K562 (cell line): ENCODE measurements around the gene TMEM245. TPM values are rescaled to one million over a fixed set of nuclear protein-coding genes. Genes with fewer than 3 reads are reported as not detected.

Experiments
- ATF4 ChIP-seq: fragments of 450-650 bp; formaldehyde crosslinking; IDR thresholded peaks from 2 replicates; pipeline ENCODE4 v1.4.0; 2022; ENCODE audit warnings: mild to moderate bottlenecking, moderate library complexity
- CSDE1 ChIP-seq, 2 experiments: fragments of 450-650 bp; IDR thresholded peaks; 2 replicates each; pipeline ENCODE4 v1.6.1; 2016; ENCODE audit warnings: mild to moderate bottlenecking in 1 of 2
- CUX1 ChIP-seq: fragments of 200-800 bp; sonication (Bioruptor generic); IDR thresholded peaks from 2 replicates; pipeline ENCODE4 v1.6.1; 2016; ENCODE audit warnings: missing genetic modification characterization, missing compliant biosample characterization
- ETV6 ChIP-seq, 3 experiments: fragments of 150-350 bp in 1 of 3; sonication (generic) in 1 of 3; formaldehyde crosslinking in 1 of 3; IDR thresholded peaks; 2 replicates each; pipeline versions ENCODE4 v1.6.1 to v1.8.0; 2014 to 2022; ENCODE audit warnings: borderline replicate concordance in 2 of 3, low read depth in 2 of 3, antibody characterized with exemption in 1 of 3, low read length in 1 of 3, mild to moderate bottlenecking in 1 of 3, missing genetic modification reagents in 1 of 3
- FOXK2 ChIP-seq, 2 experiments: fragments of 450-650 bp; IDR thresholded peaks in 1 of 2; conservative IDR thresholded peaks in 1 of 2; 2 replicates each; pipeline ENCODE4 v1.6.1; 2016; ENCODE audit warnings: low read depth in 2 of 2, mild to moderate bottlenecking in 1 of 2
- GABPB2 ChIP-seq: fragments of 250-450 bp; sonication (Bioruptor Pico); conservative IDR thresholded peaks from 2 replicates; pipeline ENCODE4 v1.5.1; 2021; ENCODE audit warnings: mild to moderate bottlenecking
- HNRNPK ChIP-seq: fragments of 200-400 bp; formaldehyde crosslinking; IDR thresholded peaks from one replicate; pipeline ENCODE4 v1.6.1; 2018; ENCODE audit warnings: mild to moderate bottlenecking, low read depth, low read length; ENCODE audit not compliant: poor library complexity, severe bottlenecking
- KAT7 ChIP-seq: sonication (generic); formaldehyde crosslinking; IDR thresholded peaks from 2 replicates; pipeline ENCODE4 v1.8.0; 2022; ENCODE audit warnings: missing genetic modification reagents, mild to moderate bottlenecking, borderline replicate concordance
- MEF2D ChIP-seq: conservative IDR thresholded peaks from 2 replicates; pipeline ENCODE4 v1.6.1; 2016; ENCODE audit warnings: low read depth, missing genetic modification characterization, missing compliant biosample characterization
- REST ChIP-seq, 2 experiments: fragments of 450-650 bp; formaldehyde crosslinking in 1 of 2; IDR thresholded peaks; 2 replicates each; pipeline versions ENCODE4 v1.4.0 to v1.6.1; 2014 to 2020; ENCODE audit warnings: mild to moderate bottlenecking in 2 of 2, borderline replicate concordance in 1 of 2, low read depth in 1 of 2
- ZNF184 ChIP-seq: sonication (generic); formaldehyde crosslinking; IDR thresholded peaks from 2 replicates; pipeline ENCODE4 v1.5.0; 2020; ENCODE audit warnings: missing genetic modification reagents
- ZNF41 ChIP-seq: fragments of 250-450 bp; sonication (Bioruptor Pico); conservative IDR thresholded peaks from 2 replicates; pipeline ENCODE4 v1.4.0; 2020; ENCODE audit warnings: mild to moderate bottlenecking
- ZNF77 ChIP-seq: fragments of 250-450 bp; sonication (Bioruptor Pico); IDR thresholded peaks from 2 replicates; pipeline ENCODE4 v1.5.0; 2020
- ZSCAN29 ChIP-seq: fragments of 450-650 bp; IDR thresholded peaks from 2 replicates; pipeline ENCODE4 v1.6.1; 2017
- polyA plus RNA-seq, 8 experiments: library from polyadenylated mRNA; depleted of rRNA in 4 of 8; stranded (reverse) in 5 of 8; unstranded in 3 of 8; fragments of >200 nt; fragmentation: Nextera tagmentation in 2 of 8; fragmentation: Illumina TruSeq in 1 of 8; extraction: Ambion mirVana in 2 of 8; extraction: Trizol in 1 of 8; gene quantifications; 2 replicates each; pipeline versions ENCODE4 v1.2.1 to v1.2.3, GENCODE V29; 2011 to 2014; ENCODE audit warnings: inconsistent platforms in 1 of 8, missing spikeins in 1 of 8
- total RNA-seq, 7 experiments: library from RNA; depleted of rRNA in 6 of 7; stranded (reverse); fragments of >200 nt in 6 of 7; fragmentation: Illumina TruSeq in 2 of 7; extraction: Trizol in 2 of 7; gene quantifications; 2 replicates each; pipeline versions ENCODE4 v1.2.1 to v1.2.3, GENCODE V29; 2011 to 2021; ENCODE audit warnings: low replicate concordance in 1 of 7

Gene TMEM245
- total and polyA plus RNA-seq, 9 of the 15 experiments (the other 6 are each of a cell fraction or from before 2014, with no cell fraction given), result 8.5 to 43.2 (median 24.3) TPM

- no peak for TF ChIP-seq KAT7 (CRISPR knock-in tag)
- TF ChIP-seq REST (IDR thresholded peaks at IDR 0.05; ENCODE audit: borderline replicate concordance), result peak; percentile 4; the same call in 1 of the 2 replicates
- TF ChIP-seq REST (CRISPR knock-in tag; IDR thresholded peaks at IDR 0.05; ENCODE audit: low read depth), result no peak
- TF ChIP-seq MEF2D (tag), result no peak
- no peak for TF ChIP-seq ATF4 (CRISPR knock-in tag)
- TF ChIP-seq GABPB2 (CRISPR knock-in tag), result no peak
- no peak for TF ChIP-seq CSDE1 (IDR thresholded peaks at IDR 0.05)
- no peak for TF ChIP-seq ZSCAN29
- TF ChIP-seq FOXK2 (conservative IDR thresholded peaks at IDR 0.05 in 1 of 2, IDR thresholded peaks at IDR 0.05 in 1 of 2; ENCODE audit: low read depth in 2 of 2), result peak; percentile 64 to 88
- no peak for TF ChIP-seq ETV6 (IDR thresholded peaks at IDR 0.05; ENCODE audit: borderline replicate concordance in 1 of 2, low read depth in 2 of 2, low read length in 1 of 2)
- TF ChIP-seq ETV6 (CRISPR knock-in tag; IDR thresholded peaks at IDR 0.05; ENCODE audit: borderline replicate concordance), result no peak
- TF ChIP-seq ZNF41 (CRISPR knock-in tag), result no peak
- no peak for TF ChIP-seq ZNF77 (CRISPR knock-in tag)
- no peak for TF ChIP-seq ZNF184 (CRISPR knock-in tag)
- TF ChIP-seq HNRNPK, result no peak
- no peak for TF ChIP-seq CUX1 (CRISPR knock-in tag)
Observed at GRCh38 chr9:109134167-109134578, 14.4 kb upstream of the TMEM245 start (continued).
